ENCODE measurements around the gene IL24.

DNA sequence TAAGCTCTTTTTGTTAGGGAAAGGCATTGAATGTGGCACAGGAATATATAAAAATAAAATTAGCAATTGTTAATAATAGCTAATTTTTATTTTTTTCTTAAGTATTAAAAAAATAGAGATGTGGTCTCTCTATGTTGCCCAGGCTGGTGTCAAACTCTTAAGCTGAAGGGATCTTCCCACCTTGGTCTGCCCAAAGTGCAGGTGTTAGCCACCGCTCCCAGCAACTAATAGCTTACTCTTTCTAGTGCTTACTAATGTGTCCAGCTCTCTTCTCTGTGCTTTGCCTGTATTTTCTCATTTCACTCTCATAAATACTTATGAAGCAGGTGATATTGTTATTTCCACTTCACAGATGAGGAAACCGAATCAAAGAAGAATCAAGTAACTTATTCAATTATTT, 13.4 kb upstream of the IL24 start:
- TF ChIP-seq POLR2AphosphoS5 (IDR thresholded peaks at IDR 0.05; ENCODE audit: borderline replicate concordance, low read depth, low read length) = no peak
- TF ChIP-seq EZH2 (IDR thresholded peaks at IDR 0.05) = no peak

Data from SK-N-MC (cell line).